ENCODE results near the gene ELF1.

GRCh38 chr13:41013835-41014234 lies 5.3 kb downstream of the ELF1 start:
- TF ChIP-seq CTCF (conservative IDR thresholded peaks at IDR 0.05; ENCODE audit: low read depth, low read length): no peak
- TF ChIP-seq RAD21 (IDR thresholded peaks at IDR 0.05; ENCODE audit: low read length): no peak
- no peak for TF ChIP-seq USF2 (IDR thresholded peaks at IDR 0.05; ENCODE audit: low read depth, low read length)
- TF ChIP-seq BHLHE40 (IDR thresholded peaks at IDR 0.05; ENCODE audit: low read depth, low read length): no peak
- no peak for TF ChIP-seq SMC3 (IDR thresholded peaks at IDR 0.05; ENCODE audit: low read depth, low read length)
- TF ChIP-seq POLR2A (IDR thresholded peaks at IDR 0.05; ENCODE audit: low read depth, low read length): no peak
- no peak for TF ChIP-seq MXI1 (IDR thresholded peaks at IDR 0.05; ENCODE audit: borderline replicate concordance, low read depth, low read length)
- no peak for TF ChIP-seq CHD1 (IDR thresholded peaks at IDR 0.05; ENCODE audit: low read depth, low read length)
